MM.1S (cell line): ENCODE results near the gene EIF2AK3.

ENCODE experiments used
- EZH2 ChIP-seq: fragments of 300-600 bp; sonication (generic); optimal IDR thresholded peaks from 2 replicates; pipeline ENCODE3; 2017; ENCODE audit warnings: low read depth, mild to moderate bottlenecking, antibody characterized with exemption, low read length, mixed read lengths
- EZH2phosphoT487 ChIP-seq: fragments of 300-600 bp; sonication (generic); IDR thresholded peaks from 2 replicates; pipeline ENCODE4 v1.6.1; 2018; ENCODE audit warnings: antibody characterized with exemption, low read length
- TF ChIP-seq, protein P1 (sequence below): fragments of 300-600 bp; sonication (generic); IDR thresholded peaks from 2 replicates; pipeline ENCODE4 v1.5.1; 2016; ENCODE audit warnings: antibody characterized with exemption, low read length, mixed read lengths

DNA sequence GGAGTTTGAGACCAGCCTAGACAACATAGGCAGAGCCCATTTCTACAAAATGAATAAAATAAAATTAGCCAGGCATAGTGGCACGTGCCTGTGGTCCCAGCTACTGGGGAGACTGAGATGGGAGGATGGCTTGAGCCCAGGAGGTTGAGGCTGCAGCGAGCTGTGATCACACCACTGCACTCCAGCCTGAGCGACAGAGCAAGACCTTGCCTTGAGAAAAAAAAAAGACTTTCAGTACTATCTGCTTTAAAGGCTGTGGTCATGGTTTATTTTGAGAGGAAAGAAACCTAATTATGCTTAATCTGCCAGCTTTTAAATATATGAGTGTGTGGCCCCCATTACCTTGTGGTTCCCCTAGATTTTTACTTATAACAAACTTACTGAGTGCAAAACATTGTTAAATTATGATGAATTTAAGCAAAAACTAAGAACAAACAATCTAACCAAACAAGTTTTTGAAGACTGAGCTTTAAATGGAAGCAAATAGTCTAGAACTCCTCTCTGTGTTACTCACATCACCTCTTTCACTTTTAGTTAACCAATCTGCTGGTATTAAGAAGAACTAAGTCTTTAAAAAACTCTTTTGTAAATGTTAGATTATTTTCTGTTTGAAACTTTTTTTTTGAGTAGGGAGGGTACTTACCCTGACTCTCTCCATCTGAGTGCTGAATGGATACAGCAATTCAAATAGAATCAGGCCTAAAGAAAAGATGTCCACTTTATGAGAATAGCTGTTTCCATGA, 65.4 kb downstream of the EIF2AK3 start:
- TF ChIP-seq, protein P1, sequence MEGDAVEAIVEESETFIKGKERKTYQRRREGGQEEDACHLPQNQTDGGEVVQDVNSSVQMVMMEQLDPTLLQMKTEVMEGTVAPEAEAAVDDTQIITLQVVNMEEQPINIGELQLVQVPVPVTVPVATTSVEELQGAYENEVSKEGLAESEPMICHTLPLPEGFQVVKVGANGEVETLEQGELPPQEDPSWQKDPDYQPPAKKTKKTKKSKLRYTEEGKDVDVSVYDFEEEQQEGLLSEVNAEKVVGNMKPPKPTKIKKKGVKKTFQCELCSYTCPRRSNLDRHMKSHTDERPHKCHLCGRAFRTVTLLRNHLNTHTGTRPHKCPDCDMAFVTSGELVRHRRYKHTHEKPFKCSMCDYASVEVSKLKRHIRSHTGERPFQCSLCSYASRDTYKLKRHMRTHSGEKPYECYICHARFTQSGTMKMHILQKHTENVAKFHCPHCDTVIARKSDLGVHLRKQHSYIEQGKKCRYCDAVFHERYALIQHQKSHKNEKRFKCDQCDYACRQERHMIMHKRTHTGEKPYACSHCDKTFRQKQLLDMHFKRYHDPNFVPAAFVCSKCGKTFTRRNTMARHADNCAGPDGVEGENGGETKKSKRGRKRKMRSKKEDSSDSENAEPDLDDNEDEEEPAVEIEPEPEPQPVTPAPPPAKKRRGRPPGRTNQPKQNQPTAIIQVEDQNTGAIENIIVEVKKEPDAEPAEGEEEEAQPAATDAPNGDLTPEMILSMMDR = no peak
- TF ChIP-seq EZH2 (no peak), EZH2phosphoT487 (no peak)
